ENCODE measurements around the gene CRLF3.

GRCh38 chr17:30821871-30822723, 2.4 kb downstream of the CRLF3 start:
- TF ChIP-seq TARDBP (IDR thresholded peaks at IDR 0.05) (no peak), ELF4 (IDR thresholded peaks at IDR 0.05) (no peak), FOXM1 (IDR thresholded peaks at IDR 0.05; ENCODE audit: borderline replicate concordance) (no peak), FOXK2 (IDR thresholded peaks at IDR 0.05) (no peak), ZNF384 (IDR thresholded peaks at IDR 0.05) (no peak), LEF1 (IDR thresholded peaks at IDR 0.05; ENCODE audit: borderline replicate concordance) (no peak), BHLHE40 (IDR thresholded peaks at IDR 0.05; ENCODE audit: borderline replicate concordance) (no peak), SP1 (IDR thresholded peaks at IDR 0.05) (no peak), L3MBTL2 (conservative IDR thresholded peaks at IDR 0.05) (no peak), ARNT (IDR thresholded peaks at IDR 0.05) (no peak), CTBP1 (IDR thresholded peaks at IDR 0.05; ENCODE audit: borderline replicate concordance) (no peak), SUZ12 (IDR thresholded peaks at IDR 0.05) (no peak), NFRKB (IDR thresholded peaks at IDR 0.05) (no peak)
